GM19099 (cell line): Measurements from ENCODE around the gene SOD2.

Experiments
- POLR2A ChIP-seq: IDR thresholded peaks from 3 replicates; pipeline ENCODE4 v1.6.1; 2011; ENCODE audit warnings: low read depth; ENCODE audit not compliant: insufficient read length; ENCODE audit errors: extremely low read depth

SOD2 gene

DNA sequence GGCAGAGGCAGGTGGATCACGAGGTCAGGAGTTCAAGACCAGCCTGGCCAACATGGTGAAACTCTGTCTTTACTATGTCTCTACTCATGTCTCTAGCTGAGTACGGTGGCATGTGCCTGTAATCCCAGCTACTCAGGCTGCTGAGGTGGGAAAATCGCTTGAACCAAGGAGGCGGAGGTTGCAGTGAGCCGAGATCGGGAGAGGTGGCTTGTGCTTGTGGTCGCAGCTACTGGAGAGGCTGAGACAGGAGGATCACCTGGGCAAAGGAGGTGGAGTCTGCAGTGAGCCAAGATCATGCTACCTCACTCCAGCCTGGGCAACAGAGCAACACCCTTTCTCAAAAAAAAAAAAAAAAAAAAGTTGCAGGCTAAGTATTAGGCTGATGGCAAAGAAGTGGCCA, 26.2 kb upstream of the SOD2 start:
- no peak for TF ChIP-seq POLR2A

DNA sequence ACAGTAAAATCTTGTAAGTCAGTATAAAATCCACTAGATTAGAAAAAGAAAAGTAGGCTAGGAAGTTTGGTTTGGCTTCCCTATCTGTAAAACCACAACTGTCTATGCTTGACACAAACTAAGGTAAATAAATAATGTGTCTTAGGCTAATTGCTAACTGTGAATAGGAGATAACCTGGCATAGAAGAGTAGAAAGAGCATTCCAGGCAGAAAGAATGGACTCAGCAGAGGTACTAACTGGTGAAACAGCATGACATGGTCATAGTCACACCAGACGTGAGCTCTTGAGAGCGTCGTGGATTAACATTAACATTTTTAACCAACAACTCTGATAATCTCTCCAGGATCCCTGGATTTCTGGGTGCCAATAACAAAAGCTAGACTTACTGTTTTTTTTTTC, 25.6 kb upstream of the SOD2 start:
- no peak for TF ChIP-seq POLR2A

DNA sequence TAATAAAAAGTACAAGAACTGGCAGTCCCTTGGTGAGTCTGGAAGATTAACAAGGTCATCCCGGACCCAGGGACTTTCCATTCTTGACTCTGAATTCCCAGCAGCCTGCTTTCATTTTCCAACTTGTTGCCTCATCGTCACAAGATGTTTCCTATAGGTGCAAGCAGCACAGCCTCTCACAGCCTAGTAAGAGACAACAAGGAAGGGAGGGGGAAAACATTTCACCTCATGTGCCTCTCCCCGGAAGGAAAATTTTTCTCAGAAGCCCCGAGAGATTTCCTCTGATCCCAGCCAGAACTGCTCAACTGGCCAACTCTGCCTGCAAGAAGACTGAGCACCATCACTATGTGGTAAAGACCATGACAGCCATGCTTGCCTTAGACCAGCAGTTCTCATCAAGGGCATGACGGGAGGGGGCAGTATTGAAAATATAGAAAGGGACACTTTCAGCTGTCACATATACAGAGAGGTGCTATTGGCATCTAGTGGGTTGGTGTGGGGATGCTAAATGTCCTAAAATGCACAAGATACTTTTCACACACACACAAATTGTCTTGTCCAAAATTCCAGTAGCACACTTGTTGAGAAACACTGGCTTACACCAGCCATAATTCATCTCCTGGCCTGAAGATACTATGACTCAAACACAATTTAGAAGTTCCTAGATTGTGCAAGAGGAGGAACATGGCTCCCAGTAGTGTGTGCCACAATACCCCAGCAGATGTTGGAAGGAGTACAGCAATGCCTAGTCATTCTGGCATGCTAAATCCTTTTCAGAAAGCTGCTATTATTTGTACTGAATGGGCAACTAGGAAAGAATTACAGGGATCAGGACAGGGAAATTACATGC, 23.4 kb upstream of the SOD2 start:
- TF ChIP-seq POLR2A, result no peak

DNA sequence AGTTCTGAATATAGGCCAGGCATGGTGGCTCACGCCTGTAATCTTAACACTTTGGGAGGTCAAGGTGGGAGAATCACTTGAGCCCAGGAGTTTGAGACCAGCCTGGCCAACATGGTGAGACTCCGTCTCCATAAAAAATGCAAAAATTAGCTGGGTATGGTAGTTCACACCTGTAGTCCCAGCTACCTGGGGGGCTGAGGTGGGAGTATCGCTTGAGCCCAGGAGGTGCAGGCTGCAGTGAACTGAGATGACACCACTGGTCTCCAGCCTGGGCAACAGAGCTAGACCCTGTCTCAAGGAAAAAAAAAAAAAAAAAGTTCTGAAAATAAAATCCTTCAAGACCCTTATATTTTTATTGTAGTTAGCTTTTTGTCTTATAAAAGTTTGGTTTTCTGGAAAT, 22.6 kb upstream of the SOD2 start:
- no peak for TF ChIP-seq POLR2A

DNA sequence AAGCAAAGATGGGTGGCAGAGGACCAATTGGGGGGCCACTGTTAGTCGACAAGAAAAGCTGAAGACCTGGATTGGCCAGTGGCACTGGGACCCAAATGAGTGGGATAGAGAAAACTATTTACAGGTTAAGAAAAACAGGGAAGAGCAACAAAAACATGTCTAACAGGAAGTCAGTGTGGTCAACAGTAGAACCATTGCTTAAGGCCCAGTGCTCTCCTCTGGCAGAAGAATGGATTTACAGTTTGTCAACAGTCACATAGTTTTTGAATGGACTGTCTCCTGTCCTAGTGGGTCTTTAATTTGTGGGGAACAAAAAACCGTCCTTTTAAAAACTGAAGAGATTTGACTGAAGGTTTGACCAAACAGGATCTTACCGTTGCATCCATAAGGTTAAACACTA, 22.1 kb upstream of the SOD2 start:
- TF ChIP-seq POLR2A, result no peak

DNA sequence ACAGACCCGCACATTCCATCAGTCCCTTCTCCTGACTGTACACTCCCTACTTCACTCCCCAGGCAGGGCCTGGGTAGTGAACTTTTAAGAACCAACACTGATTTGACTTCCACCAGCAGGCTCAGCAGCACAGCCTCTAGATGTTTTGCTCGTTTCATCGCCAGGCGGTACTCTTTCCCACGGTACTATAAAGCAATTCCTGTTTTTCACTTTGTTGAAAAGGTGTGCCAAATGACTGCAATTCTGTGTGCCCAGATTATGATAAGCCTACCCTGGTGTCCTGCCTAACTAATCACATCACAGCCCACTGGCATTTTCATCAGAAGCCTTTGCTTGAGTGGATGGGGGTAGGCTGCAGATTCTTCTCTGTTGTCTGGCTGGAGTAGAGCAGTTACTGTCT, 21.4 kb upstream of the SOD2 start:
- no peak for TF ChIP-seq POLR2A

DNA sequence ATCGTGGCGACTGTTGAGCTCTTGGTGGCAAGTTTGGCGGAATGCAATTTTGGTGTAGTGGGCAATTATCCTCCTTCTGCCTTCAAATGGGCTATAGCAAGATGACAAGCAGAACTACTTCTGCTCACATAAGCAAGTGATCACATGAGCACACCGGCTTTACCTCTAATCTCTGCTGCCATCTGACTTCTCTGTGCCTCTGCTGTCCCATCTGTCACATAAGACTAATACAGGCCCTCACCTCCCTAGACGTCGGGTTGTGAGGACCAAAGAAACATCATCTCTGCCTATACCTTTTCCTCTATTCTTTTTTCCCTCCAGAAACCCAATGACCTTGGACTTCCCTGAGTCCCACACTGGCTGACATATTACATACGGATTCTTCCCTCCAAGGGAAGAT, 20.9 kb upstream of the SOD2 start:
- TF ChIP-seq POLR2A, result no peak

DNA sequence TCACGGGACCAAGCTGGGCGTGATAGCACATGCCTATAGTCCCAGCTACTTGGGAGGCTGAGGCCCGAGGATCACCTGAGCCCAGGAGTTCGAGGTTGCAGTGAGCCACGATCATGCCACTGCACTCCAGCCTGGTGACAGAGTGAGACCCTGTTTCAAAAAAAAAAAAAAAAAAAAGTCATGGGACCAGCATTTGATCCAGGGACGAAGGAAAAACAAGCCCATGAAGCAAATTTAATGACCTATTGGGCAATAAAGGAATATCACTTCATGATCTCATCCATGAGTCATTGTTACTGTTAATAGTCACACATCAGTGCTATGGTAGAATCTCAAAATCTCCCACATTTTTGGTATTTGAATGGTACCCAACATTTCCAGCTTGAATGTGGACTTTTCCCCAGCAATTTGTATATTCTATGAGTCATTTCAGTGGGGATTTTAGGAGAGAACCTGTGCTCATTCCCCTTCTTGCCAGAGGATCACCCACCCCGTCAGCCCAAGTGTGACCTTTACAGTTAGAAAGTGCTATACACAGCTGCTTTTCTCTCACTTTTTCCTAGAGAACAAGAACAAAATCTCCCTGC, 8.5 kb upstream of the SOD2 start:
- TF ChIP-seq POLR2A, result no peak

DNA sequence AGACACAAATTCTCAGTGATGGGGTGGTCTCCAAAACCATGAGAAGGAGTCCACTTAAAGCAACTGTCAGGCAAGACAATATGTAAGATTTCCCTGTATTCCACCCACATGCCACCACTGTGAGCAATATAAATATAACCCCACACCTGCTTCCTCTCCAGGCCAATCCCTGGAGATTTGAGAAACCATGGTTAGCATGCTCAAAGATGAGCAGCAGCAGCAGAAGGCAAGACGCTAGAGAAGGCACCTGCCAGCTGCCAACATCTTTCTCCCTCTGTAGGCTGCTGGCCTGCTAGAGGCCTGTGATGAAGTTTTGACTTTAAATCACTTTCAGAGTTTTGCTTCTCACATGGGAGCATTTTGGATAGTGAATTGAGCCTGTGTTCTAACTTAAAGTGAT, 7.9 kb upstream of the SOD2 start:
- TF ChIP-seq POLR2A, result no peak

DNA sequence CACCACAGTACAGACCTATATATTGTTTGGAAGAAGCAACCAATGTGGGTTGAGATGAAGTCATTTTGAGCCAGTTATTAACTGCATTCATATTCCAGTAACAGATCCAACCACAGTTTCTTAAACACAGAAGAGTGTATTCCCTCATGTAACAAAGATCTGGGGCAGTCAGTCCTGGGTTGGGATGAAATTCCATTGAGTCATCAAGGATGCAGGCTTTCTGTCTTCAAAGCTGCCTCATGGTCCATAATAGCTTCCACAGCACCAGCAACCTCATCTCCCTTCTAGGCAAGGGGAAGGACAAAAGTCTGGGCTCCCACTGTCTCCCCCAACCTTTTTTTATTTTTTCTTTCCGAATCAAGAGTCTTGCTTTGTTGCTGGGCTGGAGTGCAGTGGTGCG, 2.9 kb upstream of the SOD2 start:
- no peak for TF ChIP-seq POLR2A

DNA sequence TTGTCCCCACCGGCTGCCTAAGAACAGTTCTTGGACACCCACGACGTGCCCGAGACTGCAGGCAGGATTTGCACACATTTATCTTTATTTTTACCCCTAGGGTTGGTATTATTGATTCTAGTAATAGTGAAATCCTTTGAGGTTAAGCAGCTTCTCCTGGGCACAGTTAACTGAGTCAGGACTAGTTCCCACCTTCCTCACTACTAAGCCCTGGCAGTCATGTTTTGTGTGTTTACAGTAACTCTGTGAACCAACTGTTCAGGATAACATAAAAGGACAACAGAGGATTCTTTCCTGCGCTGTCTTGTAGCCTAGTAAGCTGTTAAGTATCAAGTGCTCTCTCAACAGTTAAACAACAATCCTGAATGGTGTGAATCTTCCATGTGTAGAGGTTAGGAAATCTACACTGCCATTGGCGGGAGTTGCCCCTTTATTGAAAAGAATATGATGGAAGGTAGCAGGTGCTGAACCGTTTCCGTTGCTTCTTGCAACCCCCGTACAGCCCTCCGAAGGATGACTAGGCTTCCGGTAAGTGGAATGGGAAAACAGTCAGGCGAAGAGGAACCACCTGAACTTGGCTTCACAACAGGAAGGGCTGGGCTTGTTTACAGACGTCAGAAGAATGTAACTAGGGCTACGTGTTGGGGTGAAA, 979 bp upstream of the SOD2 start:
- no peak for TF ChIP-seq POLR2A

DNA sequence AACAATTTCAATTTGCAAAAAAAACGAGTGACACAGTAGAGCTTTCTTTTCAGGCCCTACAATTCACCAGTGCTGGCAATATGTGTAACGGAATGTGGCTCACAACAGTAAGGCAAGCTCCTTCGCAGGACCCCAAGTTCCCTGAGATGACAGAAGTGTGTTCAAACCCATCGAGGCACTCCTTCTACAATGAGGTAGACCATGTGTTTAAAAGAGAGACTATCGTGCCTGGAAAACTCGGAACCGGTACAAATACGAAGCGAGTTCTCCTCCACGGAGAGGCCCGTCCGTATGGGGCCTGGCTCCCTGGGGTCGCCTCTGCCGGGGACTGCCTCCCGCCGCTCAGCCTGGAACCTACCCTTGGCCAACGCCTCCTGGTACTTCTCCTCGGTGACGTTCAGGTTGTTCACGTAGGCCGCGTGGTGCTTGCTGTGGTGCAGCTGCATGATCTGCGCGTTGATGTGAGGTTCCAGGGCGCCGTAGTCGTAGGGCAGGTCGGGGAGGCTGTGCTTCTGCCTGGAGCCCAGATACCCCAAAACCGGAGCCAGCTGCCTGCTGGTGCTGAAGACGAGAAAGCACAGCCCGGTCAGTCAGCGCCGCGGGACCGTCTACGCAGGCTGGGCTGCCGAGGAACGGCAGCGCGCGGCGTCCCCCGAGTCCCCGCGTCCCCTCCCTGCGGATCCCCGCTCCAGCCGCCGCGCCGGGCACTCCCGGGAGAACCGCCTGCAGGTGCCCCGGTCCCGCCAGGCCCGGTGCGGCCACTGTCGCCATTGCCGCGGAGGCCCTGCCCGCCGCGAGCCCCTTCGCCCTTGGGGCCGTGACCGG, 526 bp downstream of the SOD2 start:
- no peak for TF ChIP-seq POLR2A

DNA sequence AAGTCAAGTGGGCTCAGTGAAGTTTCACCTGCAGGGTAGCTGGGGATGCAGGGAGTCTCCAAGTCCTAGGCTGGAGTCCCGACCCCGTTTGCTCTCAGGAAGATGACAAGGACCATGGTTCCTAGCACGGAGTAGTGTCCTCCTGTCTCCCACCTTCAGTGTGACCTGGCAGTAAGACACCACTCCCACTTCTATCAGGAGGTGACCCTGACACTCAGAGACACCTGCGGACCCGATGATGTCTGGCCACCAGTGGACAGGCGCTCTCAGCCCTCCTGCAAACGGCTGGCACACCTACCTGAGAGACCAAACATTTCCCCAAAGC, 1.1 kb downstream of the SOD2 start:
- no peak for TF ChIP-seq POLR2A

DNA sequence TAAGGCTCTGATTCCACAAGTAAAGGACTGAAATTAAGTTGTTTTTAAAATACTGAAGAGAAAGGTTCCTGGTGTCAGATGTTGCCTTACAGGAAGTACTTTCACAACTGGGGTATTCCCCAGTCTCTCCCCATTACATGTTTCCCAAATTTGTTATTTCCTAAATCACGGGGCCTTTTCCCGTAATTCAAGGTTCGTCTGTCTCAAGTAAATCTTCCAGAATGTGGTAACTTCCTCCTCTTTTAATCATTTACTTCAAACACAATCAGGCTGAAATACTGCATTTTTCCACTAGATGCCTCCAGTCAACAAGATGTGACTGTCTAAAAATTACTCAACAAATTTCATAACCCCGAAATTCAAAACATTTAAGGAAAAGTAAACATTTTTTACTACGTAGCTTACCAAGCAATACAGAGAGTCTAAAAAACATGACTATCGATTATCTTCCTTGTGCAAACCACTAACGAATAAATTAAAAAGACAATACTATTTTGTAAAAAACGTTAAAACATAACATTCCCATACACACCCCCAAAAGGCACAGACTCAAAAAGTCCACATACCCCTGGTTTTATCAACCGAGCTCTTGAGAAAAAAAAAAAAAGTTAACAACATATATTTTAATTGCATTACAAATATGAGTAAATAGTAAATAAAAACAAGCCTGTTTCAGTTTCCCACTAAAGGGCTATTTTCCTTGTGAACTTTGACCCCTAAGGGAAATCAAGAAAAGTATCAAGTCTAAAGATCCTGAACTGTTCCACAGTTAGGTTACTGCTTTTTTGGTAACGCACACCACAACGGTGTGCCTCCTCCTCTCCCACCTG, 1.7 kb downstream of the SOD2 start:
- no peak for TF ChIP-seq POLR2A

DNA sequence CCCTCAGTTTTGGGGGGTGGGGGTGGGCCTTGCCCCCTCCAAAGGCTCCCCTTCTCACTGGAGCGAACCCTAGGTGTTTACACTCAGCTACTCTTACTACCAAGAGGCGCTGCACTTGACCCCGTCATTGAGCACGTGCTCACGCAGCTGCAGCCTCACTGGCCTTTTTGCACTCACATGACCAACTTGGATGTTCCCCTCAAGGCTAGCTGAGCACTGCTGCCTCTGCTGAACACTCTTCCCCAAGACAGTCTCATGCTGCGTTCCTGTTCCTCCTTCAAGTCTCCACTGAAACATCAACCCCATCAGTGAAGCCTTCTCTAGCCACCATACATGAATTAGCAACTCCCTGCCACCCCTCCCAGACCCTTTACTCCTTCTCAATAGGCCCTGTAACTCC, 4.0 kb downstream of the SOD2 start:
- TF ChIP-seq POLR2A, result no peak
